GM12864 (cell line): ENCODE results near the gene HOXD10.

Experiments
- DNase-seq: peaks from one replicate; pipeline ENCODE4 v3.0.0-alpha.2; 2011; ENCODE audit warnings: low read depth
- H3K4me3 ChIP-seq: 2 replicates; pipeline ENCODE4 v1.5.1; 2011; ENCODE audit warnings: mild to moderate bottlenecking, low read depth, low read length, control low read depth
- CTCF ChIP-seq: IDR thresholded peaks from 2 replicates; pipeline ENCODE4 v1.5.1; 2011; ENCODE audit warnings: low read depth, mild to moderate bottlenecking, moderate library complexity, low read length, control low read depth, inconsistent platforms; ENCODE audit errors: missing control alignments

HOXD10 gene

GRCh38 chr2:176082824-176083751 lies 33.5 kb upstream of the HOXD10 start:
- no peak for DNase-seq
- no peak for TF ChIP-seq CTCF
- no peak overlapping the region for H3K4me3 ChIP-seq

DNA sequence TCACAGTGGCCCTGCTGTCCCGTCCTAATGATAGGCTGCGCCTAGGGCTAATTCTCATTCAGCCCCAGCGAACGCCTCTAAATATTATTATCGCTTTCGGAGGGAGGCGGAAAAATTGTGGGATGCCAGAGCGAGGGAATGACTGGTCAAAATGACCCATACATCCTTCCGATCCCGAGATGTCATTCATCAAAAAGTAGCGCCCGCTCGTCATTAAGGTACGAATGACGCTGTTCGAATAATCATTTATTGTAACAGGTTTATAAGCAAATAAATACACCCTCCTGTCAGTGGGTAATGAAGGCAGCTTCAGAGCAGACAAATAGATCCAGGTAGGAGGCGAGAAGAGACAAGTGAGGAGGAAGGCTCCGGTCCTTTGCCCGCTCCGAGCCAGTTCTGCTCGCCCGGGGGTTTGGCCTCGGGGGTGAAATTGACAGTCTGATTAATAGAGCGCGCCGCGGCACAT lies 32.7 kb upstream of the HOXD10 start, which contains the start of gene EVX2:
Gene EVX2, minus strand, starts transcription at position 167 of the 466 bp plus-strand sequence. CDS start 186 bp downstream, outside the sequence.
- DNase-seq = no peak
- no peak within 1 kb of the TSS for H3K4me3 ChIP-seq
- TF ChIP-seq CTCF = no peak

GRCh38 chr2:176084611-176085119 lies 31.9 kb upstream of the HOXD10 start:
- TF ChIP-seq CTCF = no peak
- no peak for DNase-seq
- no peak overlapping the region for H3K4me3 ChIP-seq

- no peak overlapping the region for H3K4me3 ChIP-seq
- no peak for DNase-seq
These were observed 31.3 kb upstream of the HOXD10 start for GRCh38 chr2:176085120-176085788.

DNA sequence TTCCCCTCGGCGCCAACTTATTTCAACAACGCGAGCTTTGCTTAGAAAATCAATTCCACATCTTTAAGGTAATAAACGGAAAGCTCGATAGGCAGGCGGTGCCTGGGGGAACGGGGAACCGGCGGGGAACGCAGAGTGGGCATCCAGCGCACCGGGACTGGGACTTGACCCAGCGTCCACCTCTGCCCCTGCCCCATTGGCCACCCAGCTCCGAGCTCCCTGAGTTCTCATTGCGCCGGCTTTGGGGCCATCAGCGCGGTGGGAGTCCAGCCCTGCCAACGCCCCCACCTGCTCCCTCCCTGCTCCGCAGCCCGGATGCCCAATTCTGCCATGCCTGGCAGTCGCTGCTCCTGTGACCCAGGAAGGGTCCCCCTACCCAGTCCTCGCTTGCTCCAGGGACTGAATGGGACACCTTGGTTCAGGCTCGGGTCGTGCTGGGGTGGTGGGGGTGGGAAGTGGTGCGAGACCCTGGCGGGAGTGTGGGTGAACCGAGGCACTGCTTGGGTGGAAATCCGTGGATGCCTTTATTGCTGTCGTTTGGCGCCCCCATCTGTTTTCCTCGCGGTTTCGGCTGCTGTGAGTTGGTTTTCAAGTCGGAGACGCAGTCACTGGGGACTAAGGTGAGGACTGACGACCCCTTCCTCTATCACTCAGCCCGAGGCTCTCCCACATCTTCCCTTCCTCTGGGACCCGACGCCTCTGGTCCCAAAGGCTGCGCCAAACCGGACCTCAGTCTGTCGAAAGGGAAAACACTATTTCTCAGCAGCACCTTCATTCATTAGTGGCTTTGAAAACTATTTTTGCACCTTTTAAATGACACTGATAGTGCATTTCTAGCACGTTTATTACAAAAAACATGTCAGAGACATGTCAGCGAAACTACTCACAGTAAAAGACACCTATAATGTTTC lies 30.5 kb upstream of the HOXD10 start:
- no peak overlapping the region for H3K4me3 ChIP-seq
- no peak for DNase-seq
- TF ChIP-seq CTCF = peak; percentile 42

More at GRCh38 chr2:176085120-176085788, 31.3 kb upstream of the HOXD10 start:
- TF ChIP-seq CTCF = no peak

- TF ChIP-seq CTCF = no peak
- no peak overlapping the region for H3K4me3 ChIP-seq
- DNase-seq = no peak
These were observed 29.1 kb upstream of the HOXD10 start for GRCh38 chr2:176087330-176088047.
